ENCODE measurements around the gene IFNAR2. TPM values are rescaled to one million over a fixed set of nuclear protein-coding genes. Genes with fewer than 3 reads are reported as not detected.

IFNAR2 gene
- total RNA-seq, 1 donor from 2014 or later = 4.7 TPM

GRCh38 chr21:33198346-33199099 lies 31.2 kb upstream of the IFNAR2 start:
- no peak for DNase-seq (ENCODE audit: low read depth)
- H3K4me3 ChIP-seq (ENCODE audit: low read depth, low read length) = no peak overlapping the region
- TF ChIP-seq, protein P1, sequence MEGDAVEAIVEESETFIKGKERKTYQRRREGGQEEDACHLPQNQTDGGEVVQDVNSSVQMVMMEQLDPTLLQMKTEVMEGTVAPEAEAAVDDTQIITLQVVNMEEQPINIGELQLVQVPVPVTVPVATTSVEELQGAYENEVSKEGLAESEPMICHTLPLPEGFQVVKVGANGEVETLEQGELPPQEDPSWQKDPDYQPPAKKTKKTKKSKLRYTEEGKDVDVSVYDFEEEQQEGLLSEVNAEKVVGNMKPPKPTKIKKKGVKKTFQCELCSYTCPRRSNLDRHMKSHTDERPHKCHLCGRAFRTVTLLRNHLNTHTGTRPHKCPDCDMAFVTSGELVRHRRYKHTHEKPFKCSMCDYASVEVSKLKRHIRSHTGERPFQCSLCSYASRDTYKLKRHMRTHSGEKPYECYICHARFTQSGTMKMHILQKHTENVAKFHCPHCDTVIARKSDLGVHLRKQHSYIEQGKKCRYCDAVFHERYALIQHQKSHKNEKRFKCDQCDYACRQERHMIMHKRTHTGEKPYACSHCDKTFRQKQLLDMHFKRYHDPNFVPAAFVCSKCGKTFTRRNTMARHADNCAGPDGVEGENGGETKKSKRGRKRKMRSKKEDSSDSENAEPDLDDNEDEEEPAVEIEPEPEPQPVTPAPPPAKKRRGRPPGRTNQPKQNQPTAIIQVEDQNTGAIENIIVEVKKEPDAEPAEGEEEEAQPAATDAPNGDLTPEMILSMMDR (conservative IDR thresholded peaks at IDR 0.05; ENCODE audit: low read depth, low read length) = no peak

DNA sequence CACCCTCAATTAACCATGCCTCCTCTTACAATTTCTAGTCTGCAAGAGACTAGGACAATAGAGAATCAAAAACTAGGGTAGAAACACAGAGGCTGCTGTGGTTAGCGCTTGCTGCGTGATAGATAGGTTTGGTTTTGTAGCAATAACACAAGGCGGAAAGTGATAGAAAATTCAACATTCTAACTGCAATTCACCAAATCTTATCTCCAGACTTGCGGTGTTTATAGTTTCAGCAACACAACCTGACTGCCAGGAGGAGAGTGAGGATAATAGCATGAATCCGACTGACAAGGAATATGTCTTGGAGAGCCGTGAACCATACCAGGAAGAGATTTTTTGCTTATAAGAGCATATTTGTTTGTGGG lies 30.7 kb upstream of the IFNAR2 start:
- TF ChIP-seq, protein P1 (conservative IDR thresholded peaks at IDR 0.05; ENCODE audit: low read depth, low read length) = no peak
- no peak for DNase-seq (ENCODE audit: low read depth)
- H3K4me3 ChIP-seq (ENCODE audit: low read depth, low read length) = no peak overlapping the region

DNA sequence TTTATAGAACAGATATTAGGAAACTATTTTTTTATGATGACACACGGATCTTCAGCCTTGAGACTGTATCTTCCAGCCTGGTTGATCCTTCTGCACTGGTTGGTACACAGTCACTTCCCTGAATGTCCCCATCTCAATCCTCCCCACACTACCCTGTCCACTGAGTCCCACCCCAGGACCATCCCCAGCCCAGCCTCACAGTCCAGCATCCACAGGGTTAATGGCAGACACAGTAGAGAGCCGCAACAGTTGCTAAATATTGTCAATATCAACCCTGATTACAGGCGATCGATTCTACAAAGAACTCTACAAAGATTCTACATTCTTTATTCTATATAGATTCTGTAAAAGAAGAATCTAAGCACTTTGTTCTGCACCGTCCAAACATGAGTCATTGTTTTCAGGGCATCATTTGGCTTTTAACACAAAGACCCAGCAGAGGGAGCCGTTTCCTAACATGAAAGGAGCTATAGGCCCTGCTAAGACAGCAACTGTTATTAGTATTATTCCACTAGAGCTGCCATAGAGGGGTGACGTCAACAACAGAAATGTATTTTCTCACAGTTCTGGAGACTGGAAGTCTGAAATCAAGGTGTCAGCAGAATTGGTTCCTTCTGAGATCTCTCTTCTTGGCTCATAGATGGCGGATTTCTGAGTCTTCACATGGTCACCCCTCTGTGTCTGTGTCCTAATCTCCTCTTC lies 30.1 kb upstream of the IFNAR2 start:
- H3K4me3 ChIP-seq (ENCODE audit: low read depth, low read length) = no peak overlapping the region
- TF ChIP-seq, protein P1 (conservative IDR thresholded peaks at IDR 0.05; ENCODE audit: low read depth, low read length) = peak; percentile 89
- DNase-seq (ENCODE audit: low read depth) = peak; percentile 59

- TF ChIP-seq, protein P1 (conservative IDR thresholded peaks at IDR 0.05; ENCODE audit: low read depth, low read length) = no peak
- H3K4me3 ChIP-seq (ENCODE audit: low read depth, low read length) = no peak overlapping the region
- DNase-seq (ENCODE audit: low read depth) = no peak
These were observed 27.8 kb upstream of the IFNAR2 start for GRCh38 chr21:33201956-33202355.

- DNase-seq (ENCODE audit: low read depth) = no peak
- TF ChIP-seq, protein P1 (conservative IDR thresholded peaks at IDR 0.05; ENCODE audit: low read depth, low read length) = no peak
- H3K4me3 ChIP-seq (ENCODE audit: low read depth, low read length) = no peak overlapping the region
These were observed 27.0 kb upstream of the IFNAR2 start for GRCh38 chr21:33202464-33203363.

GRCh38 chr21:33203371-33203724 lies 26.4 kb upstream of the IFNAR2 start:
- no peak overlapping the region for H3K4me3 ChIP-seq (ENCODE audit: low read depth, low read length)
- DNase-seq (ENCODE audit: low read depth) = no peak
- TF ChIP-seq, protein P1 (conservative IDR thresholded peaks at IDR 0.05; ENCODE audit: low read depth, low read length) = no peak

Data from epithelial cell of proximal tubule (primary cell).